ENCODE data around the gene ALAD. TPM values are rescaled to one million over a fixed set of nuclear protein-coding genes. Genes with fewer than 3 reads are reported as not detected.
"Not testable (repeated sequence)": the region's sequence is repeated elsewhere in the genome, so short reads cannot be mapped to it uniquely, and the experiment has no call there.

The ALAD gene
- total and polyA plus RNA-seq, 2 experiments from 2014 or later: 19.1 to 20.3 TPM

DNA sequence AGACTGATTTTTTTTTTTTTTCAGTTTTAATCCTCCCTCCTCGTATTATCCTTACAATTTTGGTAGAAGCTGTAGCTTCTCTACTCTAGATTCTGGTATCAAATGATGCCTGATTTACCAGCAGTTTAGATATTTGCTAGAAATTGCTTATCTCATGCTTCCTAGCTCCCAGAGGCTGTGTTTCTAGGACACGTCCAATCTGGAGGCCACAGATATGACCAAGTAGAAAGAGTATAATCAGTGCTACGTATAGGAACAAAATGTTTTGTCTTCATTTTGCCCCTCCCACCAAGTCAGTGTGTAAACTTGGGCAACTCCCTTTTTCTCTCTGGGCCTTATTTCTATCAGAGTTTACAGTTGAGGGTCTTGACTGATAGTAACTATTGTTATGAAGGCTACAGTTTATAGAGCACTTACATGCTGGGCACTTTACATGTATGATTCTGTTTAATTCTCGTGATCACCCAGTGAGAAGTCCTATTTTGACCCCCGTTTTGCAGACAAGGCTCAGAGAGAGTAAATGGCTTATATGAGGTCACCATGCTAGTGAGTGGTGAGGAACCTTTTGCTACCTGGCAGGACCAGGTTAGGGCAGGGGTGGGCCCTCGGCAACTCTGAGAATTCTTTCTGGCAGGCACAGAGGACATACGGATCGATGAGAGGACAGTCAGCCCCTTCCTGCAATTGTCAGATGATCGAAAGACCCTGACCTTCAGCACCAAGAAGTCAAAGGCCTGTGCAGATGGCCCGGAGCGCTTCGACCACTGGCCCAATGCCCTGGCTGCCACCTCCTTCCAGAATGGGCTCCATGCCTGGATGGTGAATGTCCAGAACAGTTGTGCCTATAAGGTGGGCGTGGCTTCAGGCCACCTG lies 31.9 kb downstream of the ALAD start:
- no peaks in the 10 kb centered on the region for H3K9me3 ChIP-seq (ENCODE audit: low read depth)
- H3K27me3 ChIP-seq: no peaks in the 10 kb centered on the region
- H3K27ac ChIP-seq: no peak overlapping the region
- peaks cover 7% of the 10 kb centered on the region for H3K36me3 ChIP-seq
- no peak for TF ChIP-seq CTCF (IDR thresholded peaks at IDR 0.05; ENCODE audit: low read depth, low read length)
- H3K4me1 ChIP-seq (ENCODE audit: low read depth): no peaks in the 10 kb centered on the region
- DNase-seq (ENCODE audit: low read depth in 1 of 2, low spot score in 1 of 2): no peak
- no peak overlapping the region for H3K4me3 ChIP-seq

GRCh38 chr9:113368348-113368981 lies 32.6 kb downstream of the ALAD start:
- Histone ChIP-seq H3K9me3 (ENCODE audit: low read depth) (no peaks in the 10 kb centered on the region), H3K4me3 (no peak overlapping the region), H3K27me3 (no peaks in the 10 kb centered on the region), H3K36me3 (peaks cover 2% of the 10 kb centered on the region), H3K27ac (no peak overlapping the region), H3K4me1 (ENCODE audit: low read depth) (no peaks in the 10 kb centered on the region)
- no peak for DNase-seq (ENCODE audit: low read depth in 1 of 2, low spot score in 1 of 2)
- TF ChIP-seq CTCF (IDR thresholded peaks at IDR 0.05; ENCODE audit: low read depth, low read length): no peak

DNA sequence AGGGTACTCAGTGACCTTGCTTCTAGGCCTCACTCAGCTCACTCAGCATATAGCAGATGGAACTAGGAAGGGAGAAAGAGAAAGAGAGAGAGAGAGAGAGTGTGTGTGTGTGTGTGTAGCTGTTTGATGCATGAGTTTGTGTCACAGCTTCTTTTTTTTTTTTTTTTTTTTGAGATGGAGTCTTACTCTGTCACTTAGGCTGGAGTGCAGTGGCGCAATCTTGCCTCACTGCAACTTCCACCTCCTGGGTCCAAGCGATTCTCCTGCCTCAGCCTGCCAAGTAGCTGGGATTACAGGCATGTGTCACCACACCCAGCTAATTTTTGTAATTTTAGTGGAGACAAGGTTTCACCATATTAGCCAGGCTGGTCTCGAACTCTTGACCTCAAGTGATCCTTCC lies 35.4 kb downstream of the ALAD start:
- H3K4me3 ChIP-seq; H3K36me3 ChIP-seq; H3K27ac ChIP-seq; H3K4me1 ChIP-seq (ENCODE audit: low read depth); H3K9me3 ChIP-seq (ENCODE audit: low read depth); H3K27me3 ChIP-seq: not testable (repeated sequence)
- peak in 1 of 2 donors; percentile 20 for DNase-seq (ENCODE audit: low read depth in 1 of 2, low spot score in 1 of 2)

DNA sequence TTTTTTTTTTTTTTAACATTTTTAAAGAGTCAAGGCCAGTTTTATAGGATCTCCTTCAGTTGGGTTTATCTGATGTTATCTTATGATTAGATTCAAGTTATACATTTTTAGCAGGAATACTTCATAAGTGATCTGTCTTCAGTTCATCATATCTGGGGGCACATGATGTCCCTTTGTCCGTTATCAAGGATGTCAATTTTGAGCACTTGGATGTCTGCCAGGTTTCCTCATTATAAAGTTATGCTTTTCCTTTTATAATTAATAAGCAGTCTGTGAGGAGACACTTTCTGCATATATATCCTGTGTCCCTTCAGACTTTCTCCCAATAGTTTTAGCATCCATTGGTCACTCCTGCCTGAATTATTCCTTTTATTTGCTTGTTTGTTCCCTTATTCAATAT lies 36.1 kb downstream of the ALAD start:
- DNase-seq (ENCODE audit: low read depth in 1 of 2, low spot score in 1 of 2): no peak
- Histone ChIP-seq H3K9me3 (ENCODE audit: low read depth) (no peaks in the 10 kb centered on the region), H3K4me3 (no peak overlapping the region), H3K27ac (no peak overlapping the region), H3K27me3 (no peaks in the 10 kb centered on the region), H3K36me3 (no peaks in the 10 kb centered on the region), H3K4me1 (ENCODE audit: low read depth) (no peaks in the 10 kb centered on the region)
- no peak for TF ChIP-seq CTCF (IDR thresholded peaks at IDR 0.05; ENCODE audit: low read depth, low read length)

DNA sequence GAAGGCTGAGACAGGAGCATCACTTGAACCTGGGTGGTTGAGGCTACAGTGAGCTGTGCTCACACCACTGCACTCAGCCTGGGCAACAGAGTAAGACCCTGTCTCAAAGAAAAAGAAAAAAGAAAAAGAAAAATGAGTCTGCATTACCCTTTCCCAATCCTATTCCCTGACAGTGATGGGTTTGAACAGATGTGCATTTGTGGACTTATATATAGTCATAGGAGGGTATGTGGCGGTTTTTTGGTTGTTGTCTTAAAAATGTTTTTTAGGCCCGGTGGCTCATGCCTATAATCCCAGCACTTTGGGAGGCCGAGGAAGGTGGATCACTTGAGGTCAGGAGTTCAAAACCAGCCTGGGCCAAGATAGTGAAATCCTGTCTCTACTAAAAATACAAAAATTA lies 37.7 kb downstream of the ALAD start:
- H3K4me3 ChIP-seq: no peak overlapping the region
- H3K36me3 ChIP-seq: no peaks in the 10 kb centered on the region
- no peaks in the 10 kb centered on the region for H3K9me3 ChIP-seq (ENCODE audit: low read depth)
- H3K27me3 ChIP-seq: no peaks in the 10 kb centered on the region
- DNase-seq (ENCODE audit: low read depth in 1 of 2, low spot score in 1 of 2): no peak
- H3K27ac ChIP-seq: no peak overlapping the region
- no peaks in the 10 kb centered on the region for H3K4me1 ChIP-seq (ENCODE audit: low read depth)
- TF ChIP-seq CTCF (IDR thresholded peaks at IDR 0.05; ENCODE audit: low read depth, low read length): no peak

Measured in cardiac muscle cell (in vitro differentiated cells and primary cell).